ENCODE results near the gene CFAP58. TPM values are rescaled to one million over a fixed set of nuclear protein-coding genes. Genes with fewer than 3 reads are reported as not detected.

The CFAP58 gene, protein sequence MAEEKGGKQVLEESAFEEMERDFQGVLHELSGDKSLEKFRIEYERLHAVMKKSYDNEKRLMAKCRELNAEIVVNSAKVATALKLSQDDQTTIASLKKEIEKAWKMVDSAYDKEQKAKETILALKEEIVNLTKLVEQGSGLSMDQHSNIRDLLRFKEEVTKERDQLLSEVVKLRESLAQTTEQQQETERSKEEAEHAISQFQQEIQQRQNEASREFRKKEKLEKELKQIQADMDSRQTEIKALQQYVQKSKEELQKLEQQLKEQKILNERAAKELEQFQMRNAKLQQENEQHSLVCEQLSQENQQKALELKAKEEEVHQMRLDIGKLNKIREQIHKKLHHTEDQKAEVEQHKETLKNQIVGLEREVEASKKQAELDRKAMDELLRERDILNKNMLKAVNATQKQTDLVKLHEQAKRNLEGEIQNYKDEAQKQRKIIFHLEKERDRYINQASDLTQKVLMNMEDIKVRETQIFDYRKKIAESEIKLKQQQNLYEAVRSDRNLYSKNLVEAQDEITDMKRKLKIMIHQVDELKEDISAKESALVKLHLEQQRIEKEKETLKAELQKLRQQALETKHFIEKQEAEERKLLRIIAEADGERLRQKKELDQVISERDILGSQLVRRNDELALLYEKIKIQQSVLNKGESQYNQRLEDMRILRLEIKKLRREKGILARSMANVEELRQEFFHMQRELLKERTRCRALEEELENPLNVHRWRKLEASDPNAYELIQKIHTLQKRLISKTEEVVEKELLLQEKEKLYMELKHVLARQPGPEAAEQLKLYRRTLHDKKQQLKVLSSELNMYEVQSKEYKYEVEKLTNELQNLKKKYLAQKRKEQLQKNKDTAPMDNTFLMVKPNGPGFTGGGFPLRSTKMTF
- total RNA-seq (not detected in 2 replicates), polyA plus RNA-seq (not detected in 2 replicates), polyA minus RNA-seq (not detected in 2 replicates)
- total RNA-seq (2013), result 0.05 TPM

DNA sequence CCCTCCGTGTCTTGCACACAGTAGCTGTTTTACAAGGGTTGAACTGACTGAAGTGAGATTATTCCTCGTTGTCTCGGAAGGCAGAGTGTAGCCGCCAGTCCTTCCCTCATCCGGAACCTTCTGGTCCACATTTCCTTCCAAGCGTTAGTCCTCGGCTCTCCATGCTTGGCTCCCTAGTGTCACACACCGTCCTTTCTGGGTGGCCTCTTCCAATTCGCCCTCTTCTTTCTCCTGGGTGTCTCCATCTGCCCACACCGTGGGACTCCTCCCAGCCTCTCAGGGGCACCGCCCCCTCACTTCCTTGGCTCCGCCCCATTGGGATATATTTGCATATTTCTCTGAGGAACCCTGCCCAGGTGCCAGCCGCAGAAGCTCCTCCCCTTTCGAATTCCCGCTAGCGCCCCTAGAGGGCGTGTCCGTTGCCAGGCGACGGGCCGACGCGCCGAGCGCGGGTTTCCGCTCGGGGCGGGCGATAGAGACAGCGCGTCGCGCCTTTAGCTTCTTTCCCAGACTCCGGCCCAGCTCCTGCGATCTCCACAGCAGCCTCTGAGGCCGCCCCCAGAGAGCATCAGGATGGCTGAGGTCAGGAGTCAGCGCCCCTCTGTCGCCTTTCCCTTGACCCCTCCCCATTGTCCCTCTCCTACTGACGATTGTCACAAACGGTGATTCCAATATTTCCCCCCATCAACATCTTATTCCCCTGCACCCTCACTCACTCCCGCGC lies at the start of gene CFAP58:
Gene CFAP58, plus strand, starts transcription at position 509 of the 724 bp plus-strand sequence. Its CDS starts 65 bp downstream, at position 574.
- Mint-ChIP-seq H3K27ac (peak within 1 kb of the TSS; percentile 64), H3K9me3 (ENCODE audit: insufficient read depth) (no peaks in the 10 kb centered on the region), H3K4me3 (peak within 1 kb of the TSS; percentile 52), H3K27me3 (no peaks in the 10 kb centered on the region), H3K4me1 (peaks cover 19% of the 10 kb centered on the region)
- ChIA-PET CTCF (interaction anchor here (0.6 to 15.7 kb wide), 10 partner anchors 17 to 720 kb away, joined by 3 to 594 read pairs (median 4); partner anchors contain the start of genes GSTO1, ITPRIP and SFR1), POLR2A (interaction anchor here (1.2 to 2.3 kb wide), 2 partner anchors 15 to 48 kb away, joined by 5 to 9 read pairs; partner anchors contain the start of gene ITPRIP)
- Histone ChIP-seq H3K27ac (ENCODE audit: low read length in 2 of 2) (peak within 1 kb of the TSS; percentile 20 to 23), H3K27me3 (replicated peaks in 1 of 4; ENCODE audit: control extremely low read depth in 1 of 4, control insufficient read depth in 3 of 4, insufficient read depth in 4 of 4, low read length in 3 of 4) (peaks cover 0 to 5% (median 0%) of the 10 kb centered on the region in 4 experiments), H3K4me1 (ENCODE audit: control insufficient read depth in 2 of 2, insufficient read depth in 2 of 2, low read length in 2 of 2) (peaks cover 32 to 43% of the 10 kb centered on the region in 2 donors), H3K4me2 (replicated peaks; ENCODE audit: low read depth, low read length, poor library complexity, severe bottlenecking) (peak within 1 kb of the TSS; percentile 86), H3K36me3 (replicated peaks in 1 of 2; ENCODE audit: control extremely low read depth in 1 of 2, control insufficient read depth in 1 of 2, extremely low read depth in 1 of 2, insufficient read depth in 2 of 2, low read length in 1 of 2) (no peaks in the 10 kb centered on the region), H4K20me1 (ENCODE audit: control insufficient read depth, insufficient read depth, low read length, poor library complexity, severe bottlenecking) (no peaks in the 10 kb centered on the region), H3K9me3 (ENCODE audit: control extremely low read depth in 1 of 3, control insufficient read depth in 2 of 3, insufficient read depth in 1 of 3, low read length in 2 of 3) (no peaks in the 10 kb centered on the region), H2AFZ (ENCODE audit: insufficient read depth, low read depth, low read length, poor library complexity, severe bottlenecking) (peak within 1 kb of the TSS; percentile 67), H3K79me2 (ENCODE audit: control insufficient read depth, insufficient read depth, low read length) (no peaks in the 10 kb centered on the region), H3K4me3 (ENCODE audit: control extremely low read depth in 1 of 5, extremely low read depth in 1 of 5, insufficient read depth in 1 of 5, low read depth in 2 of 5, low read length in 4 of 5) (peak within 1 kb of the TSS; percentile 46 to 66 (median 51)), H3K9ac (ENCODE audit: low read length) (peak within 1 kb of the TSS; percentile 63)
- peak; percentile 87 for ATAC-seq (ENCODE audit: low read depth)
- intact Hi-C loops (cut with micrococcal nuclease), result loop anchor here (1.0 kb wide), 3 partner anchors 15 to 232 kb away; partner anchors contain the start of genes GSTO2 and ITPRIP
- TF ChIP-seq EZH2 (IDR thresholded peaks at IDR 0.05; ENCODE audit: borderline replicate concordance, insufficient read depth, low read depth, low read length, poor library complexity, severe bottlenecking), result no peak
- TF ChIP-seq, protein P1, sequence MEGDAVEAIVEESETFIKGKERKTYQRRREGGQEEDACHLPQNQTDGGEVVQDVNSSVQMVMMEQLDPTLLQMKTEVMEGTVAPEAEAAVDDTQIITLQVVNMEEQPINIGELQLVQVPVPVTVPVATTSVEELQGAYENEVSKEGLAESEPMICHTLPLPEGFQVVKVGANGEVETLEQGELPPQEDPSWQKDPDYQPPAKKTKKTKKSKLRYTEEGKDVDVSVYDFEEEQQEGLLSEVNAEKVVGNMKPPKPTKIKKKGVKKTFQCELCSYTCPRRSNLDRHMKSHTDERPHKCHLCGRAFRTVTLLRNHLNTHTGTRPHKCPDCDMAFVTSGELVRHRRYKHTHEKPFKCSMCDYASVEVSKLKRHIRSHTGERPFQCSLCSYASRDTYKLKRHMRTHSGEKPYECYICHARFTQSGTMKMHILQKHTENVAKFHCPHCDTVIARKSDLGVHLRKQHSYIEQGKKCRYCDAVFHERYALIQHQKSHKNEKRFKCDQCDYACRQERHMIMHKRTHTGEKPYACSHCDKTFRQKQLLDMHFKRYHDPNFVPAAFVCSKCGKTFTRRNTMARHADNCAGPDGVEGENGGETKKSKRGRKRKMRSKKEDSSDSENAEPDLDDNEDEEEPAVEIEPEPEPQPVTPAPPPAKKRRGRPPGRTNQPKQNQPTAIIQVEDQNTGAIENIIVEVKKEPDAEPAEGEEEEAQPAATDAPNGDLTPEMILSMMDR (IDR thresholded peaks at IDR 0.05), result peak; percentile 79
- 4% methylated on average over 43 of the region's 43 CpGs for WGBS (ENCODE audit: insufficient coverage)
- DNase-seq, result peak; percentile 95

Measured in B cell (primary cell).